GM21390 (cell line): ENCODE results near the gene VWA3B.
"Not testable (repeated sequence)": the region's sequence is repeated elsewhere in the genome, so short reads cannot be mapped to it uniquely, and the experiment has no call there.

ENCODE experiments used
- ATAC-seq: cut with Tn5 transposase; IDR thresholded peaks from one replicate; pipeline ENCODE4 v1.9.1; 2021; ENCODE audit not compliant: unreplicated experiment

Gene VWA3B

DNA sequence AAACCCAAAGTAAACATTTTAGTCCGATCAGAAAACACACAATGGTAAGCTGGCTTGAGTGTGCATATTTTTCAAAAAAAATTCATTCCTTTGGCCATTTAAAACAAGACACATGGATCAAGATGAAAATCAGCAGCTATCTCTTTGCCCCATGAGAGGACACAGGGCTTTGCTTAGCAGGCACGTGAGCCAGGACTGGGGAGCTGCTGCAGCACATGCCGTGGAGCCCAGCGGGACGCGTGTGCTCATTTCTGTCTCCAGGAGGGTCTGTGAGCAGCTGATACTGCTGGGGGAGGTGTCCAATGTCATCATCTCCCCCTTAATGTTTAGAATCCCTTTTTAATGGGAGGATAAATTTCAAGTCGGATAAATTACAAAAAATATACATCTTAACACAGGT is 209.5 kb downstream of the VWA3B start:
- no peak for ATAC-seq

DNA sequence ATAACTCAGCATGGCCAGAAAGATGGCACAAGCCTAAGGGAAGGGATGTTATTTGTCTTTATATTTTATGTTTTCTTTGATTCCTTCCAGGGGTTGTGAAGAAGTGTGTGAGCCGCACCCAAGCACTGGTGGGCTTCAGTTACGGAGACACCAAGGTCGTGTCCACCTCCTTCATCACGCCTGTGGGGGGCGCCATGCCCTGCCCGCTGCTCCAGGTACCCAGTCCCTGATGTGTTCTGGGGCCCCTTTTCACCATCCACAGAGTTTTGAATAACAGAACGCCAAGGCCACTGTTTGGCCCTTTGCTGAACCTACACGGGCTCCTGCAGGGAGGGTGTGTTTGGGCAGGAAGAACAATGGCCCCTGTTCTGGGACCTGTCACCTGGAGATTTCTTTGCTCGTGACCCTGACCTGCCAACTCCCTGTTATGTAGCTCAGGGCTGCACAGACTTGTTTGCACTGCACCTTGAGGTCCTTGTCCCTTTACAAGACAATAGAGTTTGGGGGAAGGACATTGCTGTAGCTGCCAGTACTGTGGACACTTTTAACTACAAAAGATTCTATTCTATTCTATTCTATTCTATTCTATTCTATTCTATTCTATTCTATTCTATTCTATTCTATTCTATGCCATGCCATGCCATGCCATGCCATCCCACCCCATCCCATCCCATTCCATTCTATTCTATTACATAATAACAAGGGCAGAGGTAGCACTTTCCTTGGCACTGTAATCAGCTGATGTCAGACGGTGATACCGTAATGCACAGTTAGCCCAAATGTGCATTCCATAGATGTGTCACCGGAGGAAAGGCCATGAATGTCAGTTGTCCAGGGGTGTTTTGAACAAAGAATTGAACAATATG is 211.1 kb downstream of the VWA3B start:
- ATAC-seq: no peak

DNA sequence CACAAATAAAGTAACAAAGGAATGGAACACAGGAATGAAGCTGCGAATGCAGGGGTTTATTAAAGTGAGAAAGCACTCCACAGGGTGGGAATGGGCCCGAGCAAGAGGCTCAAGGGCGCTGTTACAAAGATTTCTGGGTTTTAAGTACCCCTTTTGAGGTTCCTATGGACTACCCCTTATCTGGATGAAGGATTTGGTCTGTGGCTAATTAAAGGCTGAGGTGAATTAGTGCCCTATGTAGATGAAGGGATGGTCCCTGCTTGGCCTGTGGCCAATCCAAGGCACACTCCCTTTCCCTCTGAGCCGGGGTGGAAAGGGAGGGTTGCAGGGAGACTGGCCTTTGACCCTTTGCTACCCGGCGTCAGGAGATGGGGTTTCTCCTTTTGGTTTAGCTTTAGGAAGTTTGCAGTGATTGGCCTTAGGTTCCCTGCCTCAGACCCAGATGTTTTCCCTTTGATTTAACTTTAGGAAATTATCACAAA is 211.8 kb downstream of the VWA3B start:
- no peak for ATAC-seq

DNA sequence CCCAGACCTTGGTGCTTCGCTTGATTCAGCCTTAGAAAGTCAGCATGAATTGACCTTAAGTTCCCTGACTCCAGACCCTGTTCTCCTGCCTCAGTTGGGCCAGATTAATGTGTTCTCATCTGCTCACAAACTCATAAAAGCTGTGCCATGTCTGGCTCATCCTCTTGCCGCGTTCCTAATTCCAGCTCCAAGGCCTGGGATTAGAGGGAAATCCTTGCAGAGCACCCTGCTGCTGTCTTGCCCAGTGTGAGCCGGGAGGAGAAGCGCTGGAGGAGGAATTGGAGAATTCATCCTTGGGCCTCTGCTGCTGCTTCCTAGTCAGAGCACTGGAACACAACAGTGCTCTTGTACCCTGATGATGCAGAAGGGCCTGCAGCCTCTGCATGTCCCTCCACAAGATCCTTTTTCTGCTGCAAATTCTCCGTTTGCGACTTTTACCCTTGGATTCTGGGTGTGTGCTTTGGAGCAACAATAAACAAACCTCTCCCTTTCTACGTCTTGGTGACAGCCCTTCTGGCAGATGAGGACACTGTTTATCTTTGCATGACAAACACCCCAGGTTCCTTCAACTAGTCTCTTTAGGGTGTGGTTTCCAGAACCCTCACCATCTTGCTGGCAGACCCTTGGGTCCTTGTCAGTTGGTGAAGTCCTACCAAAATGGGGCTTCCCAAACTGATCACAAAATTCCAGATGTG is 212.4 kb downstream of the VWA3B start:
- ATAC-seq: no peak

DNA sequence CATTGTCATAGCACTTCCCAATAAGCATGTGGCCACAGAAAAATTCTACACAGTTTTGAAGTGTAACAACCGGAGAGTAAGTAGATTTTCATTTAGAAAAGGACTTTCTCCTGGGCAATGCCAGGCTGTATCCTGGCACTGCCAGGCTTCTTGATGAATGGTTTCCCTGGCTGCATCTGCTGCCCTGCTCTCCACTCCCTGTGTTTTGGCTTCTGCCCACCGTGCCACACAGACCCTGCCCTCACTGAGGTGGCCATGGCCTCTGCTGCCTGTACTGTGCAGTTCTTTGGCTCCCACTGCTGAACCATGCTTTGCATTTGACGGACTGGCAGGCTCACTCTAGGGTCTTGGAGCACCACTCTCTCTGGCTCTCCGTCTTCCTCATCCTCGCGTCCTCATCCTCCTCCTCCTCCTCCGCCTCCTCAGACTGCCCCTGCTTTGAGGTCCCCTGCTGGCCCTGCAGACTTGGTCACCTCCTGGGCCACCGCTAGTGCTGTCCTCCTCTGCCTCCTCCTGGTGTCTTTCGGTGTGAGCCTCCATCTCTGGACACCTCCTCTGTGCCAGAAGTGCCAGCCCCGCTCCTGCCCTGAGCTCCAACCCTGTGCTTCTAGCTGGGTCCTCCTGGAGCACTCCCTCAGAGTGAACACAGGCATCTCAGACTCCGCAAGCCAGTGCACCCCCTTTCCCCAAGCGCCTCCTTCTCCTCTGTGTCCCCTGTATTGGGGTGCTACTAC is 213.3 kb downstream of the VWA3B start:
- no peak for ATAC-seq

DNA sequence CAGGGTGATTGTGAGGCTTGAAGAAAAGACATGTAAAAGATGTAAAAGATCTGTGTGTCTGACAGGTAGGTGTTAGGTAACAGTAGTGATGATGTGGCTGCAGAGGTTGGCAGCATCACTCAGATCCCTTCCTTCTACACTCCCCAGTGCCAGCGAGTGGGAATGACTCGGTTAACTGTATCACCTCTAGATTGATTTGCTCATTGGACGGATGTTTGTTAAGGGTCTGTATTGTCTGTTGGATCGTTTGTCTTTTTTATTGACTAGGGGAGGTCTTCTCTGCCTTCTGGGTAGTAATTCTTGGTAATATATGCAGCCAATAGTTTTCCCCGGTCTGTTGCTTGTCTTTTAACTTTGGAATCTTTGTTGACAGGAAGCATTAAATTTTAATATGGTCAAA is 214.5 kb downstream of the VWA3B start:
- no peak for ATAC-seq

DNA sequence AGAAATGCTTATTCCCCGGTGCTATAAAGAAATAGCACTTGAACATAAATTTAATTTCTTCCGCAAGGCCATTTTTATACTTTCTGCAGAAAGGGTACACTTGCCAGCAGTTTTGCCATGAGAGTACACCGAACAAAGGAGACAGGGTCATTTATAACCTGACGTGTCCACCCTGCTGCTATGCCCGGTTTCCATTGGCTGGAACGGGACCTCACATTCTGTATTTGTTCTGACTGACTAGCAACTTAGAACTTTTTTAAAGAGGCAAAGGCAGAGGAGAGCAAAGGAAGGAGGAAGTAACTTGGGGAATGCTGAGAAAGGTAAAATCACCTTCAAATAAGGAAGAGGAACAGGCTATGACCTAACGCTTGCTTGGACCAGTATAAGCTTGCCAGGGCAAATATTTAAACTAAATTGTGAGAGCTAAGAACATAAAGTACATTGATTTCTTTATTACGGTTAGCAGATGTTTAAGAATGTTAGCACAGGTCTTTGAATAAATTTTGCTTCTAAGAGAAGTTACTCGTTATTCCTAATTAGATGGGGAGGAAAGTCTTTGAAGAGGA is 220.2 kb downstream of the VWA3B start:
- ATAC-seq: not testable (repeated sequence)

DNA sequence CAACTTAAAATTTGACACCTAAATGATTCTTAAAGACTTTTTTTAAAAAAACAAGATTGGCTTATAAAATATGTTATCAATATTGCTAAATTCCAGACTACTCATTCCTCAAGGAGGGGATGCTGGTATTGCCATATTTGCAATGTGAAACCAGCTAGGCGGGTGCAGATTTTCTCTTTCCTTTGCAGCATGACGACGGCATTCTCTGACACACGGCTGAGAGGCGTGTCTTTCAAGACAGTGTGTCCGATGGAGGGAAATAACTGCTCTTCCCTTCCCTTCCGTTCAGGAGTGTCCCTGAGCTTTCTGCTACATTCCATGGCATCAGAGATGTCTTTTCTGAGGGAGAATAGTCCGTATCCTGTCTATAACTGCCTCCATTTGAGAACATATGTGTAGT is 221.1 kb downstream of the VWA3B start:
- ATAC-seq: no peak

DNA sequence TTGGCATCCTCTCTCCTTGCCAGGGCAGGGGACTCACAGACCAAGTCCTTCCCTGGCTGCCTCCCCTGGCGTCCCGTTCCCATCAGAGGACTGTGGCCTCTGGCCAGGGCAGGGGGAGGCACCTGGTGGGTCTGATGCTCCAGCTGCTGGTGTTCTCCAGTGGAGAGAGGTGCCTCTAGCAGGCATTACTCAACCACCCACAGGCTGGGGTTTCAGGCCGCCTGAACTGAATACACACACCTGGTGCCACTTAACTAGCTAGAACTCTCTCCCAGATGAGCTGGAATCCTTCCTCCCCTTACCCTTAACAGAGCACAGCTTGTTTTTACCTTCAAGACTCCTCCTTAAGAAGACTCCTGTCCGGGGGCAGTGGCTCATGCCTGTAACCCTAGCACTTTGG is 221.6 kb downstream of the VWA3B start:
- ATAC-seq: no peak

DNA sequence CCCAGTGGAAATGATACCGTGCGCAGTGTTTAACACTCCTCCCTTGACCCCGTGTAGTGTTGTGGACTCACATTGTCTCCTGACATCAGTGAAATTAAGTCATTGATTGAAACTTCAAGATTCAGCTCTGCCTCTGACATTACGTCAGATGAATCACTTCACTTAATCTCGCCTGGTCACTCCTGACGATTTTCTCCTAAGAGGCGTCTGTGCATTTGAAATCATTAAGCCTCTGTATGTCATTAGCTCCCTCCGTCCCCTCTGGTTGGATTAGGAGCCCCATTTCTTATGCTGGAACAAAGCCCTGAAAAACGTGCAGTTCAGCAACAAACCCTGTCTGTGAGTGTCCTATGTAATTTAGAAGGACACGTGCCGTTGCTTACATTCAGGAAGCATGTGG is 222.6 kb downstream of the VWA3B start:
- ATAC-seq: no peak

DNA sequence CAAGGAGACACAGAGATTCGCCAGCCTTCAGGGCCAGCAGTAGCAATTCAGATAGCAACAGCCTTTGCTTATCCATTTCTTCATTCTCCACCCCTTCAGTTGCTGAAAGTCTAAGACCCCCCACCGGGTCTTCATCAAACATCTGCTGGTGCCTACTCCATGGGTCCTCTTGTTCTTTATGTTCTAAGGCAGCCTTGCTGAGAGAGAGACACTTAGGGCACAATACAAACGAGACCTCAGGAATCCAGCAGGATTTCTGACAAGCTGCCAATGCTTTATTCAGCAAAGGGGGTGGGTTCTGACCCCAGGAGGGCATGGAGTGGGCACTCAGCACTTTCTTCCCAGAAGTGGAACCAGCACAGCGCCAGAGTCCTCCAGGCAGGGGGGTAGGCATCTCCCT is 223.0 kb downstream of the VWA3B start:
- no peak for ATAC-seq

DNA sequence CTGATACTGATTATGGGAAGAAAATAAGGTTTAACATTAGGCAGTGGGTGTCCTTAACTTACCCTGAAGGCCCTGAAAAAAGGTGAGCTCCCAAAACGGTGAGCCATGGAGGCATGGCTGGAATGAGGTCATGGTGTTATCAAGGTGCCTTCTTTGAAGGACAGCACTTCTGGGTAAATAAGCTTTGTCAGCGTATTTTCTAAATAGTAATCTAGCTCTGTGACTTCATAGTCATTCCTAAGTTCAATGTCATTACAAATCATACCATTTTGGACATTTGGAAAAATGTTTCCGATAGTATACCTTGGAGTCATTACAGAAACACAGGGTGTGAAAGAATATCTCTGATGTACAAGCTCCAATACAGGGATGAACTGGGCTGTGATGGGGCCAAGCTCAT is 224.1 kb downstream of the VWA3B start:
- no peak for ATAC-seq

DNA sequence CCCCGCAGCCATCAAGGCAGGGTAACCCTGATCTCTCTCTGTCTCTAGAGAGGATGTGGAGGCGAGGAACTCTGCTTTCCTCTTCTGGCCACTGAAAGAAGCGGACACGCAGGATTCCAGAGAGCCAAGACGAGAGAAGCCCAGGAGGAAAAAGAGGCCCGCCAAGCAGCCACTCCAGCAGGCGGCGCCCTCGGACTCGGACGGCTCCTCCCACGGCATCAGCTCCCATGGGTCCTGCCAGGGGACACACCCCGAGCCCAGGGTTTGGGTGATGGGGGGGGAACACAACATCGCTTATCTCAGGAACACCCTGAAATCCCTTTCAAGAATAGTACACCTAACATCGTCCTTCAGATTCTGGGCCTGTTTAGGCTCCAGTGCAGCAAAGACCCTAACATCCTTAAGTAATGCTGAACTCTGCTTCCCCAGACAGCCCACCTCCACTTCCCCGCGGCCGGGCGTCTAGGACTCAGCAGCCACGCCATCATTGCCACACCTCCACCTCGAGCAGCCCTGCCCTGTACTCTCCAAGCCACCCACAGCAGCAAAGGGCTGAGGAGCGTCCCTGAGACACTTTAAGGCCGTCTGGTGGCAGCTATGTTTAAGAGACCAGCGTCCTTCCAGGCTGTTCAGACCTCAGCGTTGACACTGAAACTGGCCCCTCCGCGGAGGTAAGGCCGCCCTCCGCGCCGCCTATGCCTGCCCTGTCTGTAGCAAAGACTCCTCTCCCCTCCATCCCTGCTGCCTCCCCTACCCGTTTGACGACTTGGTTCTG is 225.0 kb downstream of the VWA3B start:
- ATAC-seq: no peak

DNA sequence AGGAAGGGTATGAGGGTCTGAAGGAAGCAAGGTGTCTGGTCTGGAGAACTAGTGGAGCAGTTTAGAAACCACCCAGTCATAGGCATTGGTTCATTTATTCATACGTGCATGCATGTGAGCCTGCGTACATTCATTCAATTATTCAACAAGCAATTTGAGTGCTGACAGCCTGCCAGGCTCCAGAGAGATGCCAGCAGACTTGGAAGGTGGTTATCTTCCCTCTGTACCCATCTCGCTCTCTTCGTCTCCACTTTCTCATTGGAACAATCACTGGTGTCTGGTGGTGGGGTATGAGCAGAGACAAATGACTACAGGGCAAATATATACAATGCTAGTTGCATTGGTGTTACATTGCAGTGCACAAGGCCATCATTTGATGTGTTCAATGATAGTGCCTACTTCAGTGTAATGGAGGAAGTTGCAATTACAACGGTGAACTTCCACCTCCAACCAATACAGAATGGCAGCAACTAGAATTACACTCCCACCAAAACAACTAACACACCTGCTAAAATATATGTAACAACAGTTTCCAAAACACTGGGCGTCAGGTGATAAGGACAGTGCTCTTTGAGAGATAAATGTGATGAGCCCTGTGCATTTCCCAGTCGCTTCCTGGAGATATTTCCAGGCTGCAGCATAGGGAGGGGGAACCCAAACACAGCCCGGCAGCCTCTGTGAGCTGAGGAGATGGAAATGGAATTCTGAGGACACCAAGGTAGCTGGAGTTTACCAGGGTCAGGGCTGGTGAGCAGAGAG is 226.7 kb downstream of the VWA3B start:
- no peak for ATAC-seq

DNA sequence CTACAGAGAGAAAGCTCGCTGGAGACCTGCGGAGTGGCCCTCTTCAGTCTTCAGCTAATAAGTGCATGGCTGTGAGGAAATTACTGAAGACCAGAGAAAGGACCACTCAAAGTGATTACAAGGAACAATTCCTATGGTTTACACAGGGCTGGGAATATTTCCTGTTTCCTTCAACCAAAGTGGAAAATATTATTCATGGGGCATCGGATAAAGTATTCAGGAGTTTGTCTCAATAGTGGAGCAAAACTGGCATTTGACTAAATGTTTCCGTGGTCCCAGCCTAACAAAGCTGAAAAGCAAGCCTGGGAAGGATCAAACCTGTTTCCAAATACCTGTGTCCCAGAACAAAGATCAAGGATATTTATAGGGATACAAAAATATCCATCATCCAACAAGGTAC is 227.3 kb downstream of the VWA3B start:
- ATAC-seq: no peak

DNA sequence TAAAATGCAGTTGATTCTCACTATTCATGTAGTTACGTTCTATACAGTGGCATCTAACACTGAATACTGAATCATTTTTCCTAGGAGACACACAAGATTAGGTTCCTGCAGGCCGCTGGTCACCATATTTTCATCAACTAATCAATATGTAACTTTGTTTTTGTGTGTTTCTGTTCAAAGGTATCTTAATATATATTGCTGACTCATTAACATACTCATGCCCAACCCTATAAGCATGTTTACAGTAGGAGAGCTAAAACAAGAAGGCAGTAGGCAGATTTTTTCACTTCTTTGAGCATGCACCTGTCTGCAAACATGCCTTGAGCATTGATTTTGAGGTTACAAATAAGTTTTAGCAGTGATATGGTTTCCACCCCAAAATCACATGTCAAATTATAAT is 229.0 kb downstream of the VWA3B start:
- no peak for ATAC-seq

DNA sequence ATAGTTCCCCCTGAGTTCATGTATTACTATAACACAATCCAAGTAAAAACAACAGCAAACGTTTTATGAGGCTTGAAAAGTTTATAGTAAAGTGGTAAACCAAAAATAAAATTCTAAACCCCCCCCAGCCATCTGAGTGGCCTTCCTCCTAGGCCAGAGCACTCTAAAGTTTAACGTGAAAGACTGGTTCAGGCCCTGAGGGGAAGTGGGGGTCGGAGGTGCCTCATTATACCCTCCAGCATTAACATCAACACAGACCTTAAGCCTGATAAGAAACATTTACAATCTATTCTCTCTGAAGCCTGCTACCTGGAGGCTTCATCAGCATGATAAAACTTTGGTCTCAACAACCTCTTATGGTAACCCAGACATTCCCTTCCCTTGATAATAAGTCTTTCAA is 230.2 kb downstream of the VWA3B start:
- no peak for ATAC-seq

DNA sequence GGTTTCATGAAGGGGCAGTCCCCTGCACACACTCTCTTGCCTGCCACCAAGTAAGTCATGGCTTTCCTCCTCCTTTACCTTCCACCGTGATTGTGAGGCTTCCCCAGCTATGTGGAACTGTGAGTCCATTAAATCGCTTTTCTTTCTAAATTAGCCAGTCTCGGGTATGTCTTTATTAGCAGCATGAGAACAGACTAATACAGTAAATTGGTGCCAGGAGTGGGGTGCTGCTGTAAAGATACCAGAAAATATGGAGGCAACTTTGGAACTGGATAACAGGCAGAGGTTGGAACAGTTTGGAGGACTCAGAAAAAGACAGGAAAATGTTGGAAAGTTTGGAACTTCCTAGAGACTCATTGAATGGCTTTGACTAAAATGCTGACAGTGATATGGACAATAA is 233.2 kb downstream of the VWA3B start:
- ATAC-seq: not testable (repeated sequence)

DNA sequence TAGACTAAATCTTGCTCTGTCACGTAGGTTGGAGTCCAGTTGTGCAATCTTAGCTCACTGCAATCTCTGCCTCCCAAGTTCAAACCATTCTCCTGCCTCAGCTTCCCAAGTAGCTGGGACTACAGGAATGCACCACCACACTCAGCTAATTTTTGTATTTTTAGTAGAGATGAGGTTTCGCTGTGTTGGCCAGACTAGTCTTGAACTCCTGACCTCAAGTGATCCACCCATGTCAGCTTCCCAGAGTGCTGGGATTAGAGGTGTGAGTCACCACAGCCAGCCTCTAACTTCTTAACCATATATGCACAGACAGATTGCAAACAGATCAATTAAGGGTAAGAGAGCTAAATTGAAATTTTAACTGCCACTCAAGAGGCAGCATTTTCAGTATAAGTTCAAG is 237.2 kb downstream of the VWA3B start:
- ATAC-seq: no peak

DNA sequence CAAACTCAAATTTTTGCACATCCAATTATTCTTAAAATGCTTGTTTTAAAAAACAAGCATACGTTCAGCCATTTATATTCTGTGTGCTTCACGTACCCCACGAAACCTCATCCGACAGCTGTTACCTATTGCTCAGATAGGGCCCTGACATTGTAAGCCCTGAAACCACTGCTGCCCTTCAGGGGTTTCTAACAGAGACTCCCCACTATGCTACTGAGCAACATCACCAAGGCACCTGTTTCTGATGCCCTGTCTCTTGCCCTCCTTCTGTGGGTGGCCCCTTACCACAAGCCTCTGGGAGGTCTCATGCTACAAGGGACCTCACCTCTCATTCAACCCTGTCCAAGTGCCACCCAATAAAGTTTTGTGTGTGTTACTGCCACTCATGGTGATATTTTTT is 240.8 kb downstream of the VWA3B start:
- no peak for ATAC-seq
